Measurements from ENCODE around the gene SIK3. TPM values are rescaled to one million over a fixed set of nuclear protein-coding genes. Genes with fewer than 3 reads are reported as not detected.

The SIK3 gene
- total RNA-seq, 1 donor from 2014 or later, result 61.0 TPM

GRCh38 chr11:116893437-116893836 lies 204.8 kb downstream of the SIK3 start:
- H3K27ac Mint-ChIP-seq, result no peak overlapping the region

GRCh38 chr11:116892374-116892773 lies 205.9 kb downstream of the SIK3 start:
- Mint-ChIP-seq H3K4me3 (ENCODE audit: low read depth) (no peak overlapping the region), H3K27ac (no peak overlapping the region), H3K4me1 (ENCODE audit: low read depth) (peaks cover 5% of the 10 kb centered on the region), H3K9me3 (ENCODE audit: low read depth) (no peaks in the 10 kb centered on the region), H3K27me3 (no peaks in the 10 kb centered on the region), H3K36me3 (ENCODE audit: insufficient read depth) (peaks cover 16% of the 10 kb centered on the region)
- DNase-seq (ENCODE audit: low spot score, unreplicated experiment), result no peak
- TF ChIP-seq CTCF (IDR thresholded peaks at IDR 0.05; ENCODE audit: unreplicated experiment), result no peak

More at GRCh38 chr11:116893437-116893836, 204.8 kb downstream of the SIK3 start:
- H3K9me3 Mint-ChIP-seq (ENCODE audit: low read depth), result no peaks in the 10 kb centered on the region
- TF ChIP-seq CTCF (IDR thresholded peaks at IDR 0.05; ENCODE audit: unreplicated experiment), result no peak
- no peak for DNase-seq (ENCODE audit: low spot score, unreplicated experiment)
- H3K4me3 Mint-ChIP-seq (ENCODE audit: low read depth), result no peak overlapping the region
- H3K4me1 Mint-ChIP-seq (ENCODE audit: low read depth), result peaks cover 4% of the 10 kb centered on the region
- peaks cover 16% of the 10 kb centered on the region for H3K36me3 Mint-ChIP-seq (ENCODE audit: insufficient read depth)
- no peaks in the 10 kb centered on the region for H3K27me3 Mint-ChIP-seq

GRCh38 chr11:116891746-116892145 lies 206.5 kb downstream of the SIK3 start:
- Mint-ChIP-seq H3K4me3 (ENCODE audit: low read depth) (no peak overlapping the region), H3K27ac (no peak overlapping the region), H3K36me3 (ENCODE audit: insufficient read depth) (peaks cover 16% of the 10 kb centered on the region), H3K27me3 (no peaks in the 10 kb centered on the region), H3K4me1 (ENCODE audit: low read depth) (peaks cover 5% of the 10 kb centered on the region), H3K9me3 (ENCODE audit: low read depth) (no peaks in the 10 kb centered on the region)
- TF ChIP-seq CTCF (IDR thresholded peaks at IDR 0.05; ENCODE audit: unreplicated experiment), result no peak
- no peak for DNase-seq (ENCODE audit: low spot score, unreplicated experiment)

GRCh38 chr11:116890607-116891006 lies 207.6 kb downstream of the SIK3 start:
- peaks cover 5% of the 10 kb centered on the region for H3K4me1 Mint-ChIP-seq (ENCODE audit: low read depth)
- H3K4me3 Mint-ChIP-seq (ENCODE audit: low read depth), result no peak overlapping the region
- no peaks in the 10 kb centered on the region for H3K9me3 Mint-ChIP-seq (ENCODE audit: low read depth)
- peaks cover 12% of the 10 kb centered on the region for H3K36me3 Mint-ChIP-seq (ENCODE audit: insufficient read depth)
- H3K27ac Mint-ChIP-seq, result peak overlapping the region; percentile 44
- DNase-seq (ENCODE audit: low spot score, unreplicated experiment), result no peak
- H3K27me3 Mint-ChIP-seq, result no peaks in the 10 kb centered on the region
- no peak for TF ChIP-seq CTCF (IDR thresholded peaks at IDR 0.05; ENCODE audit: unreplicated experiment)

GRCh38 chr11:116890193-116890592 lies 208.0 kb downstream of the SIK3 start:
- Mint-ChIP-seq H3K36me3 (ENCODE audit: insufficient read depth) (peaks cover 10% of the 10 kb centered on the region), H3K27me3 (no peaks in the 10 kb centered on the region), H3K9me3 (ENCODE audit: low read depth) (no peaks in the 10 kb centered on the region), H3K4me3 (ENCODE audit: low read depth) (no peak overlapping the region), H3K27ac (peak overlapping the region; percentile 25), H3K4me1 (ENCODE audit: low read depth) (peaks cover 5% of the 10 kb centered on the region)
- no peak for TF ChIP-seq CTCF (IDR thresholded peaks at IDR 0.05; ENCODE audit: unreplicated experiment)
- no peak for DNase-seq (ENCODE audit: low spot score, unreplicated experiment)
